Uterus (tissue), 4 donors: ENCODE data around the gene IGF2R. TPM values are rescaled to one million over a fixed set of nuclear protein-coding genes. Genes with fewer than 3 reads are reported as not detected.

Source experiments
- DNase-seq, 2 donors: peaks; one replicate each; pipeline ENCODE4 v3.0.0-alpha.2; 2019 to 2020
- H3K27ac ChIP-seq, 2 donors: fragments of 200-600 bp; sonication (generic); 1 replicate in 1 of 2; 2 replicates in 1 of 2; pipeline ENCODE4 v1.5.1; 2016 to 2018
- H3K27me3 ChIP-seq, 2 donors: fragments of 200-600 bp; sonication (generic); one replicate each; pipeline ENCODE4 v1.5.1; 2018 to 2019; ENCODE audit warnings: control low read depth in 1 of 2
- H3K36me3 ChIP-seq, 2 donors: fragments of 200-600 bp; sonication (generic); one replicate each; pipeline ENCODE4 v1.5.1; 2019; ENCODE audit warnings: control low read depth in 1 of 2
- H3K4me1 ChIP-seq, 2 donors: fragments of 200-600 bp; sonication (generic); one replicate each; pipeline ENCODE4 v1.5.1; 2018 to 2019; ENCODE audit warnings: control low read depth in 1 of 2
- H3K4me3 ChIP-seq, 2 donors: fragments of 200-600 bp; sonication (generic); 1 replicate in 1 of 2; 2 replicates in 1 of 2; pipeline ENCODE4 v1.5.1; 2018 to 2019; ENCODE audit warnings: mild to moderate bottlenecking in 1 of 2
- H3K9me3 ChIP-seq, 2 donors: fragments of 200-600 bp; sonication (generic); one replicate each; pipeline ENCODE4 v1.5.1; 2019; ENCODE audit warnings: control low read depth in 1 of 2
- POLR2A ChIP-seq, 2 donors: fragments of 450-650 bp; IDR thresholded peaks; one replicate each; pipeline ENCODE4 v1.6.1; 2016; ENCODE audit warnings: antibody characterized with exemption in 2 of 2, mild to moderate bottlenecking in 1 of 2, moderate library complexity in 1 of 2
- intact Hi-C: fragments of 100-400 bp; cut with DNase I; formaldehyde crosslinking; loops from one replicate; pipeline ENCODE4 v1.15.1; 2023; ENCODE audit warnings: low total_unique reads
- total RNA-seq, 4 donors: library from RNA; depleted of rRNA in 3 of 4; stranded (reverse); fragments of >200 nt in 3 of 4; gene quantifications; one replicate each; pipeline versions ENCODE4 v1.1.0 to v1.2.4, GENCODE V29; 2014 to 2023
- TF ChIP-seq, protein P1 (sequence below), 4 experiments: fragments of 200-600 bp in 2 of 4; fragments of 450-650 bp in 2 of 4; sonication (generic) in 2 of 4; IDR thresholded peaks; one replicate each; pipeline ENCODE4 v1.5.1; 2016 to 2019; ENCODE audit warnings: antibody characterized with exemption in 4 of 4, mild to moderate bottlenecking in 2 of 4, moderate library complexity in 1 of 4
- donor health status: DM: yes; HTN: yes; CAD: no.

Gene IGF2R
- total RNA-seq, 4 donors from 2014 or later: 36.5 to 91.7 (median 61.7) TPM

DNA sequence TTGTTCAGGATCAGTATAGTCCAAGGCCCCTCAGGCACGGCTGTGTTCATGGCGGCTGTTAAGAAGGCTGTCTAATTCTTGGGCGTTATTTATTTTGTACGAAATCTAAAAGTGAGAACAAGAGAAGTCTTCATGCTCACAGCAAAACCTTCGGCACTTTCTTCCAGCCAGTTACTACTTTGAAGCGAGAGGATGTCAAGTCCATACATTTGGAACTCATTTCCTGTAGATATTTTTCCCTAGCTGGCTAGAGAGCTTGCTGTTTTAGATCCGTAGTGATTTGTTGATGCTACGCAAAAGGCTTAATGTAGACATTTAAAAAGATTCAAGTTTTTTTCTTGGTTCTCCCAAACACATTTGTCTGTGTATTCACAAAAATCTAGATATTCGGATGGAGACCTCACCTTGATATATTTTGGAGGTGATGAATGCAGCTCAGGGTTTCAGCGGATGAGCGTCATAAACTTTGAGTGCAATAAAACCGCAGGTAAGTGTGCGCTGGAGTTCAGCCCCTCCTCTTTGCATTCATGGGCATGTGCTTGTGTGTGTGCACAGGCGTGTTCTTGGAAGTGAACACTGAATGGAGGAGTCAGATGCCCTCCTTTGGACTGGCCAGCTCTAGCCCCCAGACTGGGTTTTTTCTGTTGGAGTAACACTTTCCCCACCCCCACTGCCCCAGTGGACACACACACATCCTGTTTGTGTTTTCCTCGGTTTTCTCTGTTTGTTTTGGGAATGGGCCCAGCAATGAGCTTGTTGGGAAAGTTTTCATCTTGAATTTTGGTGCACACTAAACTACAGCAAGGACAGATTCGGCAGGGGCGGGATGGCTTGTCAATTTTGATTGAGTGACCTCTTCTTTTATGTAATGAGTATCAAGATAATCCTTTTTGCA lies 65.4 kb downstream of the IGF2R start:
- Histone ChIP-seq H3K4me3 (no peak overlapping the region), H3K4me1 (no peaks in the 10 kb centered on the region), H3K27me3 (no peaks in the 10 kb centered on the region), H3K9me3 (no peaks in the 10 kb centered on the region), H3K36me3 (no peaks in the 10 kb centered on the region), H3K27ac (no peak overlapping the region)
- intact Hi-C loops: no loop called here
- no peak for DNase-seq
- TF ChIP-seq, protein P1, sequence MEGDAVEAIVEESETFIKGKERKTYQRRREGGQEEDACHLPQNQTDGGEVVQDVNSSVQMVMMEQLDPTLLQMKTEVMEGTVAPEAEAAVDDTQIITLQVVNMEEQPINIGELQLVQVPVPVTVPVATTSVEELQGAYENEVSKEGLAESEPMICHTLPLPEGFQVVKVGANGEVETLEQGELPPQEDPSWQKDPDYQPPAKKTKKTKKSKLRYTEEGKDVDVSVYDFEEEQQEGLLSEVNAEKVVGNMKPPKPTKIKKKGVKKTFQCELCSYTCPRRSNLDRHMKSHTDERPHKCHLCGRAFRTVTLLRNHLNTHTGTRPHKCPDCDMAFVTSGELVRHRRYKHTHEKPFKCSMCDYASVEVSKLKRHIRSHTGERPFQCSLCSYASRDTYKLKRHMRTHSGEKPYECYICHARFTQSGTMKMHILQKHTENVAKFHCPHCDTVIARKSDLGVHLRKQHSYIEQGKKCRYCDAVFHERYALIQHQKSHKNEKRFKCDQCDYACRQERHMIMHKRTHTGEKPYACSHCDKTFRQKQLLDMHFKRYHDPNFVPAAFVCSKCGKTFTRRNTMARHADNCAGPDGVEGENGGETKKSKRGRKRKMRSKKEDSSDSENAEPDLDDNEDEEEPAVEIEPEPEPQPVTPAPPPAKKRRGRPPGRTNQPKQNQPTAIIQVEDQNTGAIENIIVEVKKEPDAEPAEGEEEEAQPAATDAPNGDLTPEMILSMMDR (IDR thresholded peaks at IDR 0.05): no peak
- TF ChIP-seq POLR2A (IDR thresholded peaks at IDR 0.05): no peak

DNA sequence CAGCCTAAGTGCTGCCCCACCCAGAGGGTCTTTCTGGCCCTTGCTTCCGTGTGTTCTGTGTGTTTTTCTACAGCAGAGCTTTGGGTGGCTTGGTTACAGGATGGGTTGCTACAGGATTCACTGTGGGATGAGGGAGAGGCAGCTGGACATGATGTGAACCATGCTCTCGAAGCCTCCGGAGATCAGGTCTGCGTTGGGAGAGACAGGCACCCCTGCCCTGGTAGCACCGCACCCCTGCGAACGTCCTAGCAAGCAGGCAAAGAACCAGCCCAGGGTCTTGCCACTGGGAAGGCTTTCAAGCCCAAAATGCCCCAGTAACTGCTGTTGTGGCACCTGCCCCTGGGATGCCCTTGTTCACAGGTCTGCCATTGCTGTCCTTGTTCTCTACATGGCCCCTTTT lies 66.4 kb downstream of the IGF2R start:
- no peaks in the 10 kb centered on the region for H3K4me1 ChIP-seq
- intact Hi-C loops: no loop called here
- TF ChIP-seq POLR2A (IDR thresholded peaks at IDR 0.05): no peak
- TF ChIP-seq, protein P1 (IDR thresholded peaks at IDR 0.05): no peak
- DNase-seq: no peak
- H3K27me3 ChIP-seq: no peaks in the 10 kb centered on the region
- H3K27ac ChIP-seq: peak overlapping the region; percentile 66 to 69
- H3K36me3 ChIP-seq: no peaks in the 10 kb centered on the region
- H3K4me3 ChIP-seq: no peak overlapping the region
- no peaks in the 10 kb centered on the region for H3K9me3 ChIP-seq

DNA sequence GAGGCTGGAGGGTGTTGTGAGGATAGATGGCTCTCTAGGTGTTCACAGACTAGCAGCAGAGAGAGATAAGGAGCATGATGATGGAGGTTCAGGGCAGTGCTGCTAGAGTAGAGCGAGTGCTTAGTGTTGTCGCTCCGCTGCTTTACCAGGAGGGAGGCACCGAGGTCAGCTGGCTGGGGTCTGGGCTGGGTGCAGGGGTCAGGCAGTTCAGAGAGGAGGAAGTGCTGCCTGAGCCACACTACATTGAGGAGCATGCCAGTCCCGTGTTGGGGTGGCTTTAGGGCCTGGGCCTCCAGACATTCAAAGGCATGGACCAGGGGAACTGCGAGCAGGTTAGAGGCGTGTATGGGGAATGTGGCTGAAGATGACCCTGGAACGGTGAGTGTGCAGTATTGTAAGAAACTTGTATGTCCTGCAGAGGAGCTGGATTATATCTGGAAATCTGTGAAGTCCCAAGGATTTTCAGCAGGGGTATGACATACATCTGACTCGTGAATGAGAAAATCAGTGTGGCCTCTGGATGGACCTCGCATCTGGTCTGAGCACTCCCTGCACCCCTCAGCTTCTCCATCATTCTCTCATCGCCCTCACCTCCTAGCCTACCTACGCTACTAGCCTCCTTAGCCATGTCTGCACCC lies 66.9 kb downstream of the IGF2R start:
- no peak for DNase-seq
- peak overlapping the region; percentile 66 to 69 for H3K27ac ChIP-seq
- TF ChIP-seq, protein P1 (IDR thresholded peaks at IDR 0.05): no peak
- TF ChIP-seq POLR2A (IDR thresholded peaks at IDR 0.05): no peak
- H3K36me3 ChIP-seq: no peaks in the 10 kb centered on the region
- intact Hi-C loops: no loop called here
- H3K27me3 ChIP-seq: no peaks in the 10 kb centered on the region
- no peaks in the 10 kb centered on the region for H3K9me3 ChIP-seq
- no peak overlapping the region for H3K4me3 ChIP-seq
- H3K4me1 ChIP-seq: no peaks in the 10 kb centered on the region

DNA sequence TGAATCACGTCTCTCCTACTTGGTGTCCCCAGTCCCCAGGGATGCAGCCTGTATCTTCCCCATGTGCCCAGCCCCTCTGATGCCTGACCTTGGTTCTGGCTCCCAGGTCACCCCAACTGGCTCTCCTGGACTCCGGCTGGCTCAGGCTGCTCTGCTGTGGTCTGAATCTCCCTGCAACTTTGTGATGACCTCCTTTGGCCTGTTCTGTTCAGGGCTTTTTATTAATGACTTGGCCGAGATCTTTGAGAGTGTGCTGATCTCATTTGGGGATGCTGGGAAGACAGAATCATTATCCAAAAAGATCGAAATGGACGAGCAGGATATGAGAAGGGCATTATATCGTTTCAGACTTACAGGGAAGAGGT lies 67.4 kb downstream of the IGF2R start:
- intact Hi-C loops: no loop called here
- Histone ChIP-seq H3K27me3 (no peaks in the 10 kb centered on the region), H3K4me3 (no peak overlapping the region), H3K27ac (peak overlapping the region; percentile 66 to 69), H3K4me1 (no peaks in the 10 kb centered on the region), H3K36me3 (no peaks in the 10 kb centered on the region), H3K9me3 (no peaks in the 10 kb centered on the region)
- DNase-seq: no peak
- TF ChIP-seq POLR2A (IDR thresholded peaks at IDR 0.05): no peak
- TF ChIP-seq, protein P1 (IDR thresholded peaks at IDR 0.05): no peak

DNA sequence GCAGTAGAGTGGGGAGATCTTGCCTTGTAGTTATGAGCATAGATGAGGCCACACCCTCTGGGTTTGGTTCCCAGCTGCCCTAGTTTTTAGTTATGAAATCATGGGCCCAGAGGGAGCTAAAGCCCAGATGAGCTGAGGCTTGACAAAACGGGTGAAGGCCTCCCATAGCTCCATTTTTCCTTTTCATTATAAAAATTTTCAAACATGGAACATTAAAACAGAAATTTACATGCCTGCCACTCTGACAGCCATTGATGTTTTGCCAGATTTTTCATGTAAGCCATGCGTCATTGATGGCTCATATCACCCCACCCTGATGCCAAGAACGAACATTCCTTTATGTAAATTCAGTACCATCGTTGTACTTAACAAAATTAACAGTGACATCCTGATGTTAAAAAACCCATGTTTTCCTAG lies 67.9 kb downstream of the IGF2R start:
- Histone ChIP-seq H3K27ac (peak overlapping the region; percentile 66 to 69), H3K27me3 (no peaks in the 10 kb centered on the region), H3K4me1 (no peaks in the 10 kb centered on the region), H3K36me3 (no peaks in the 10 kb centered on the region), H3K9me3 (no peaks in the 10 kb centered on the region), H3K4me3 (no peak overlapping the region)
- DNase-seq: peak; percentile 47 to 56
- no peak for TF ChIP-seq POLR2A (IDR thresholded peaks at IDR 0.05)
- TF ChIP-seq, protein P1 (IDR thresholded peaks at IDR 0.05): no peak
- intact Hi-C loops: no loop called here
